Trophoblast cell (in vitro differentiated cells and primary cell): ENCODE measurements around the gene BDKRB1.

Source experiments
- DNase-seq, 2 donors: peaks; one replicate each; pipeline ENCODE4 v3.0.0-alpha.2; 2016
- H2AFZ ChIP-seq: 2 replicates; pipeline ENCODE4 v1.6.1; 2013; ENCODE audit warnings: low read length, moderate library complexity, mild to moderate bottlenecking; ENCODE audit not compliant: insufficient read depth, poor library complexity
- H2AK5ac ChIP-seq: 2 replicates; pipeline ENCODE4 v1.6.1; 2013; ENCODE audit warnings: mild to moderate bottlenecking, low read length
- H2BK120ac ChIP-seq: 2 replicates; pipeline ENCODE4 v1.6.1; 2013; ENCODE audit warnings: low read length, mild to moderate bottlenecking, moderate library complexity; ENCODE audit not compliant: insufficient read depth, poor library complexity
- H2BK12ac ChIP-seq: 2 replicates; pipeline ENCODE4 v1.6.1; 2013; ENCODE audit warnings: mild to moderate bottlenecking, low read length, moderate library complexity
- H2BK5ac ChIP-seq: 2 replicates; pipeline ENCODE4 v1.6.1; 2013; ENCODE audit warnings: low read length, low read depth, moderate library complexity, mild to moderate bottlenecking; ENCODE audit not compliant: poor library complexity
- H3K14ac ChIP-seq: 2 replicates; pipeline ENCODE4 v1.6.1; 2013; ENCODE audit warnings: mild to moderate bottlenecking, low read length
- H3K18ac ChIP-seq: 2 replicates; pipeline ENCODE4 v1.6.1; 2013; ENCODE audit warnings: mild to moderate bottlenecking, low read length
- H3K23ac ChIP-seq: 2 replicates; pipeline ENCODE4 v1.6.1; 2013; ENCODE audit warnings: low read length
- H3K27ac ChIP-seq: 2 replicates; pipeline ENCODE4 v1.5.1; 2013; ENCODE audit warnings: low read depth, mild to moderate bottlenecking, inconsistent platforms, low read length, moderate library complexity
- H3K27me3 ChIP-seq: 2 replicates; pipeline ENCODE4 v1.6.1; 2013; ENCODE audit warnings: inconsistent platforms, mild to moderate bottlenecking, low read length, moderate library complexity; ENCODE audit not compliant: insufficient read depth
- H3K36me3 ChIP-seq, 2 experiments: 1 replicate in 1 of 2; 2 replicates in 1 of 2; pipeline ENCODE4 v1.6.1; 2013; ENCODE audit warnings: low read length in 2 of 2, mild to moderate bottlenecking in 2 of 2, moderate library complexity in 1 of 2; ENCODE audit not compliant: insufficient read depth in 2 of 2, control insufficient read depth in 1 of 2
- H3K4ac ChIP-seq: 2 replicates; pipeline ENCODE4 v1.6.1; 2013; ENCODE audit warnings: low read depth, mild to moderate bottlenecking, low read length, moderate library complexity
- H3K4me1 ChIP-seq, 2 experiments: 1 replicate in 1 of 2; 2 replicates in 1 of 2; pipeline ENCODE4 v1.6.1; 2013; ENCODE audit warnings: low read length in 2 of 2, mild to moderate bottlenecking in 2 of 2, moderate library complexity in 1 of 2; ENCODE audit not compliant: insufficient read depth in 2 of 2, control insufficient read depth in 1 of 2
- H3K4me2 ChIP-seq: 2 replicates; pipeline ENCODE4 v1.6.1; 2013; ENCODE audit warnings: inconsistent platforms, mild to moderate bottlenecking, low read length, moderate library complexity
- H3K4me3 ChIP-seq: 2 replicates; pipeline ENCODE4 v1.5.1; 2013; ENCODE audit warnings: mild to moderate bottlenecking, low read depth, low read length, inconsistent platforms
- H3K79me1 ChIP-seq: one replicate; pipeline ENCODE4 v1.6.1; 2013; ENCODE audit warnings: low read length
- H3K79me2 ChIP-seq: 2 replicates; pipeline ENCODE4 v1.6.1; 2013; ENCODE audit warnings: low read length, mild to moderate bottlenecking; ENCODE audit not compliant: control insufficient read depth, insufficient read depth, poor library complexity
- H3K9ac ChIP-seq: 2 replicates; pipeline ENCODE4 v1.6.1; 2013; ENCODE audit warnings: mild to moderate bottlenecking, low read length
- H3K9me3 ChIP-seq: 2 replicates; pipeline ENCODE4 v1.6.1; 2013; ENCODE audit warnings: low read depth, mild to moderate bottlenecking, control low read depth, inconsistent platforms, low read length; ENCODE audit not compliant: insufficient read depth
- H4K12ac ChIP-seq: 2 replicates; pipeline ENCODE4 v1.6.1; 2013; ENCODE audit warnings: low read depth, mild to moderate bottlenecking, low read length, moderate library complexity
- H4K8ac ChIP-seq: 2 replicates; pipeline ENCODE4 v1.6.1; 2013; ENCODE audit warnings: low read depth, mild to moderate bottlenecking, low read length, moderate library complexity
- H4K91ac ChIP-seq: one replicate; pipeline ENCODE4 v1.6.1; 2013; ENCODE audit warnings: low read depth, mild to moderate bottlenecking, low read length, moderate library complexity
- WGBS: extraction: QIAGEN DNeasy Blood & Tissue Kit; methylation state at CpG from one replicate; pipeline ENCODE4 v1.1.7; 2013; ENCODE audit warnings: missing lambda C conversion rate; ENCODE audit not compliant: insufficient read length, insufficient coverage; ENCODE audit errors: extremely low coverage; 5-methylcytosine and 5-hydroxymethylcytosine counted together

BDKRB1 gene

DNA sequence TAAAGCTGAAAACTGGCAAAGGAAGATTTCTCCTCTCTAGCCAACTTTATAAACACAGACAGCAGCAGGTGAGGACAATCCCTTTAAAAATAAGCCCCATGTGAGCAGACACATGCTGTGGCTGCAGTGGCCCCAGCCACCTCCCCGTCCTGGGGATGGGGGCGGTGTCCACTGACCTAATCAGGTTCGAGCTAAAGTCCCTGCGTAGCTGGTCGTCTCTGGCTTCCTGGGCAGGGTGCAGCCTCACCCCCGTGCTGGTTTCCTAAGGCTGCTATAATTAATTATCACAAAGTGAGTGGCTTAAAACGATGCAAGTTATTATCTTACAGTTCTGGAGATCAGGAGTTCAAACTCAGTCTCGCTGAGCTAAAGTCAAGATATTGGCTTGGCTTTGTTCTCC, 1.0 kb downstream of the BDKRB1 start:
- Histone ChIP-seq H3K9me3 (no peaks in the 10 kb centered on the region), H3K79me2 (peaks cover 9% of the 10 kb centered on the region), H2AFZ (no peak overlapping the region), H4K8ac (peak overlapping the region; percentile 26), H3K4ac (no peak overlapping the region), H2BK5ac (no peak overlapping the region), H3K23ac (no peak overlapping the region), H3K4me2 (no peak overlapping the region), H3K4me3 (no peak overlapping the region), H3K18ac (no peak overlapping the region), H4K12ac (no peak overlapping the region), H2BK120ac (peak overlapping the region; percentile 56), H3K27me3 (no peaks in the 10 kb centered on the region), H2BK12ac (peak overlapping the region; percentile 81), H3K36me3 (no peaks in the 10 kb centered on the region), H3K9ac (no peak overlapping the region), H3K79me1 (peaks cover 30% of the 10 kb centered on the region), H3K4me1 (peaks cover 26% of the 10 kb centered on the region in 2 experiments), H4K91ac (peak overlapping the region; percentile 72), H3K14ac (no peak overlapping the region), H2AK5ac (peak overlapping the region; percentile 71), H3K27ac (no peak overlapping the region)
- WGBS, result no CpG with 5 or more reads among the region's 8 CpGs
- no peak for DNase-seq

- Histone ChIP-seq H2BK5ac (no peak overlapping the region), H3K27ac (no peak overlapping the region), H3K36me3 (peaks cover 0 to under 1% of the 10 kb centered on the region in 2 experiments), H3K14ac (no peak overlapping the region), H3K18ac (no peak overlapping the region), H2AFZ (no peak overlapping the region), H3K23ac (no peak overlapping the region), H2BK120ac (no peak overlapping the region), H3K79me1 (peaks cover 22% of the 10 kb centered on the region), H3K4me3 (no peak overlapping the region), H4K8ac (no peak overlapping the region), H4K91ac (no peak overlapping the region), H3K27me3 (no peaks in the 10 kb centered on the region), H3K4me2 (no peak overlapping the region), H3K9me3 (no peaks in the 10 kb centered on the region), H3K4me1 (peaks cover 18 to 19% of the 10 kb centered on the region in 2 experiments), H2BK12ac (no peak overlapping the region), H3K79me2 (peaks cover 3% of the 10 kb centered on the region), H4K12ac (no peak overlapping the region), H2AK5ac (no peak overlapping the region), H3K9ac (no peak overlapping the region), H3K4ac (no peak overlapping the region)
- no peak for DNase-seq
Measured at GRCh38 chr14:96257900-96258299, 1.9 kb downstream of the BDKRB1 start.

GRCh38 chr14:96260341-96260821, 4.4 kb downstream of the BDKRB1 start:
- no peak overlapping the region for H4K12ac ChIP-seq
- H3K36me3 ChIP-seq, result peaks cover 0 to 4% of the 10 kb centered on the region in 2 experiments
- peaks cover 6 to 8% of the 10 kb centered on the region in 2 experiments for H3K4me1 ChIP-seq
- H3K27ac ChIP-seq, result no peak overlapping the region
- H2AK5ac ChIP-seq, result no peak overlapping the region
- H3K14ac ChIP-seq, result no peak overlapping the region
- H3K4ac ChIP-seq, result no peak overlapping the region
- H3K4me3 ChIP-seq, result no peak overlapping the region
- H3K18ac ChIP-seq, result no peak overlapping the region
- no peak overlapping the region for H4K8ac ChIP-seq
- H3K4me2 ChIP-seq, result no peak overlapping the region
- no peaks in the 10 kb centered on the region for H3K27me3 ChIP-seq
- peaks cover 9% of the 10 kb centered on the region for H3K79me1 ChIP-seq
- no peaks in the 10 kb centered on the region for H3K9me3 ChIP-seq
- H3K79me2 ChIP-seq, result no peaks in the 10 kb centered on the region
- H3K9ac ChIP-seq, result no peak overlapping the region
- H2BK120ac ChIP-seq, result no peak overlapping the region
- WGBS, result no CpG with 5 or more reads among the region's 2 CpGs
- no peak overlapping the region for H2BK5ac ChIP-seq
- H2BK12ac ChIP-seq, result peak overlapping the region; percentile 50
- no peak overlapping the region for H4K91ac ChIP-seq
- H2AFZ ChIP-seq, result no peak overlapping the region
- no peak overlapping the region for H3K23ac ChIP-seq
- peak in 1 of 2 donors; percentile 31 for DNase-seq

DNA sequence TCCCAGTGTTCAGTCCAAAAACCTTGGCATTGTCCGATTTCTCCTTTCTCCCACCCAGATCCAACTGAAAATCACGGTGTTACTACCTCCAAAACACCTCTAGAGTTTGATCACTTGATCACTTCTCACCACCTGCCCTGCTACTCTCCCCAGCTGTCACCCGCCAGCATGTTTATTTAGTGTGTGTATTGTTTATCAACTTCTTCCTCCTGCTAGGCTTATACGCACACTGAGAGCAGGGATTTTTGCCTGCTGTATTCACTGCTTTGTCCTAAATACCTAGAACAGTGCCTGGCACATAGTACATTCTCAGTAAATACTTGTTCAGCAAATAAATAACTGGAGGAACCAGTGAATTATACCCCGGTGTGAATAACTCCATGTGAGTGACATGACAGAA, 5.0 kb downstream of the BDKRB1 start:
- Histone ChIP-seq H4K91ac (no peak overlapping the region), H3K27ac (no peak overlapping the region), H3K9ac (no peak overlapping the region), H2AFZ (no peak overlapping the region), H3K79me1 (peaks cover 10% of the 10 kb centered on the region), H4K12ac (no peak overlapping the region), H2BK120ac (no peak overlapping the region), H3K14ac (no peak overlapping the region), H3K27me3 (no peaks in the 10 kb centered on the region), H3K79me2 (no peaks in the 10 kb centered on the region), H3K23ac (no peak overlapping the region), H4K8ac (no peak overlapping the region), H2BK5ac (no peak overlapping the region), H2BK12ac (no peak overlapping the region), H2AK5ac (no peak overlapping the region), H3K4me1 (peaks cover 3% of the 10 kb centered on the region in 2 experiments), H3K4me2 (no peak overlapping the region), H3K36me3 (peaks cover 0 to 4% of the 10 kb centered on the region in 2 experiments), H3K4ac (no peak overlapping the region), H3K18ac (no peak overlapping the region), H3K4me3 (no peak overlapping the region), H3K9me3 (no peaks in the 10 kb centered on the region)
- no peak for DNase-seq
- no CpG with 5 or more reads among the region's 5 CpGs for WGBS
